ENCODE measurements around the gene GLB1L2.

- no peak for TF ChIP-seq RAD21 (IDR thresholded peaks at IDR 0.05; ENCODE audit: low read depth)
- no peak for TF ChIP-seq FOXM1 (IDR thresholded peaks at IDR 0.05; ENCODE audit: borderline replicate concordance, low read depth)
- TF ChIP-seq TAF1 (IDR thresholded peaks at IDR 0.05; ENCODE audit: low read depth): no peak
- no peak for TF ChIP-seq EGR1 (IDR thresholded peaks at IDR 0.05)
- TF ChIP-seq USF1 (IDR thresholded peaks at IDR 0.05): no peak
- TF ChIP-seq ZBTB7A (IDR thresholded peaks at IDR 0.05; ENCODE audit: low read depth): no peak
- TF ChIP-seq TEAD4 (IDR thresholded peaks at IDR 0.05): no peak
- no peak for TF ChIP-seq EP300 (IDR thresholded peaks at IDR 0.05; ENCODE audit: borderline replicate concordance)
- TF ChIP-seq CREB1 (IDR thresholded peaks at IDR 0.05; ENCODE audit: low read depth): no peak
- TF ChIP-seq YY1 (IDR thresholded peaks at IDR 0.05; ENCODE audit: low read depth): no peak
- TF ChIP-seq REST (IDR thresholded peaks at IDR 0.05; ENCODE audit: low read depth): no peak
- no peak for TF ChIP-seq CEBPB (IDR thresholded peaks at IDR 0.05)
Observed at GRCh38 chr11:134365011-134365925, 33.5 kb downstream of the GLB1L2 start.

Measured in Ishikawa (cell line).